H1 (cell line): ENCODE results near the gene NFIA. TPM values are rescaled to one million over a fixed set of nuclear protein-coding genes. Genes with fewer than 3 reads are reported as not detected.

Experiments
- PHF8 ChIP-seq: fragments of 200-600 bp; sonication (generic); conservative IDR thresholded peaks from 2 replicates; pipeline ENCODE4 v1.7.1; 2012; ENCODE audit warnings: low read depth, mild to moderate bottlenecking, inconsistent platforms, low read length, moderate library complexity
- RBBP5 ChIP-seq: IDR thresholded peaks from 2 replicates; pipeline ENCODE4 v1.7.1; 2012; ENCODE audit warnings: low read depth, mild to moderate bottlenecking, inconsistent platforms, low read length, moderate library complexity, borderline replicate concordance
- polyA plus RNA-seq, 7 experiments: library from polyadenylated mRNA; depleted of rRNA in 3 of 7; stranded (reverse) in 5 of 7; unstranded in 2 of 7; fragments of >200 nt in 5 of 7; fragments of 200-250 nt in 2 of 7; gene quantifications; 1 replicate in 5 of 7; 2 replicates in 1 of 7; 4 replicates in 1 of 7; pipeline versions ENCODE4 v1.2.1 to v1.2.3, GENCODE V29; 2011 to 2013; ENCODE audit warnings: missing spikeins in 2 of 7, mixed read lengths in 2 of 7
- total RNA-seq: library from RNA; stranded (reverse); fragmentation: NEBNext Ultra II Directional; extraction: Animal tissue kit (Norgen Biotek cat#: 25700); gene quantifications from 2 replicates; pipeline ENCODE4 v1.2.1, GENCODE V29; 2021
- TF ChIP-seq, protein P1 (sequence below): IDR thresholded peaks from 2 replicates; pipeline ENCODE4 v1.6.1; 2011; ENCODE audit warnings: low read depth, mild to moderate bottlenecking, low read length; ENCODE audit not compliant: insufficient read depth

The NFIA gene
- total and polyA plus RNA-seq, 2 of the 8 experiments (the other 6 are each of a cell fraction or from before 2014, with no cell fraction given), result 1.8 to 2.3 TPM

GRCh38 chr1:61263905-61264824 lies 181.8 kb downstream of the NFIA start (continued):
- TF ChIP-seq RBBP5 (no peak), PHF8 (no peak)
- TF ChIP-seq, protein P1, sequence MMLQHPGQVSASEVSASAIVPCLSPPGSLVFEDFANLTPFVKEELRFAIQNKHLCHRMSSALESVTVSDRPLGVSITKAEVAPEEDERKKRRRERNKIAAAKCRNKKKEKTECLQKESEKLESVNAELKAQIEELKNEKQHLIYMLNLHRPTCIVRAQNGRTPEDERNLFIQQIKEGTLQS, result no peak
